ENCODE results near the gene DRC7.

The DRC7 gene

DNA sequence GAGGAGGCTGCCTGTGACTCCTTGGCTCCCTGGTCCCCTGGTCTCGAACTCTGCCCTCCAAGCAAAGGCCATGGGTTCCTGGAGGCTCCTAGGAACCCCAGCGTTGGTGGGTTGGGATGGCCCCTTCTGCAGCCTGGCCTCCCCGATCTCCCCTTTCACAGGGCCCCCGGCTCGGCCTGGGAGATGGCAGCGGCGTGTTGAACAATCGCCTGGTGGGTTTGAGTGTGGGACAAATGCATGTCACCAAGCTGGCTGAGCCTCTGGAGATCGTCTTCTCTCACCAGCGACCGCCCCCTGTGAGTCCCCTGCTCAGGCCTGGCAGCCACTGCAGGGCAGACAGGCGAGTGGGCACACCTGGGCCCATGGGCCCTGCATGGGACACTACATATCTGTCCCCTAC lies 15.6 kb upstream of the DRC7 start:
- no peak for DNase-seq

- no peak for DNase-seq
Measured at GRCh38 chr16:57679767-57680482, 14.7 kb upstream of the DRC7 start.

GRCh38 chr16:57680842-57681375 lies 13.7 kb upstream of the DRC7 start:
- no peak for DNase-seq

DNA sequence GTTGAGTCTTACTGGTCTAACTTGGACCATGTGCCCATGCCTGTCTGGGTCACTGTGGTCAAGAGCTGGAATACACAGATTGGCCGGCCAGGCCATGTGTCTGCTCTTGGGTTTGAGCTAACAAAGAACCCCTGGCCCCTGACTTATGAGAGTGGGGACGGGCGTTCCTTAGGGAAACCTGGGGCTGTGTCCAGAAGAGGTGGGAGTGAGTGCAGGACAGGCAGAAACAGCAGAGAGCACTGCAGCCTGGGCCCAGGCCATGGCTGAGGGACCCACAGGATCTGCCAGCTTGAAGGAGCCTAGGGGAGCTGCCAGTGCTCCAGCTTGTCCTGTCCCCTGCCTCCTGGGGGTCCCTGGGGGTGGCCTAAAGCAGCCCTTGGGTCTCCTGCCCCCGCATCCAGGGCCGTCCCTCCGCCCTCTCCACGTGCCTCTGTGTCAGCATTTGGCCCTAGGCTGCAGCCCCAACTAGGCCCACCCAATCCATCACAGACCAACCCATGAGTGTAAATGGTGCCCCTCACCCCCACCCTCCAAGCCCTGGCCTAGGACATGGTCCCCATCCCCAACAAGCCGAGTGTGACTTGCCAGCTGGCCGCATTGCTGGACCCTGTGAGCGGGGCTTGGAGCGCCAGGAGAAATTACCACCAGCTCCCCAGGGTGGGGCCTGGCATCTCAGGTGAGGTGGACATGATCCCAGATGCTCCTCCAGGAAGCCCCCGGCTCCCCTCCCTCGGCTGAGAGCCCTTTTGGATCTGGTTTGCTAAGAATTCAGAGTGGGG lies 12.5 kb upstream of the DRC7 start:
- no peak for DNase-seq

DNA sequence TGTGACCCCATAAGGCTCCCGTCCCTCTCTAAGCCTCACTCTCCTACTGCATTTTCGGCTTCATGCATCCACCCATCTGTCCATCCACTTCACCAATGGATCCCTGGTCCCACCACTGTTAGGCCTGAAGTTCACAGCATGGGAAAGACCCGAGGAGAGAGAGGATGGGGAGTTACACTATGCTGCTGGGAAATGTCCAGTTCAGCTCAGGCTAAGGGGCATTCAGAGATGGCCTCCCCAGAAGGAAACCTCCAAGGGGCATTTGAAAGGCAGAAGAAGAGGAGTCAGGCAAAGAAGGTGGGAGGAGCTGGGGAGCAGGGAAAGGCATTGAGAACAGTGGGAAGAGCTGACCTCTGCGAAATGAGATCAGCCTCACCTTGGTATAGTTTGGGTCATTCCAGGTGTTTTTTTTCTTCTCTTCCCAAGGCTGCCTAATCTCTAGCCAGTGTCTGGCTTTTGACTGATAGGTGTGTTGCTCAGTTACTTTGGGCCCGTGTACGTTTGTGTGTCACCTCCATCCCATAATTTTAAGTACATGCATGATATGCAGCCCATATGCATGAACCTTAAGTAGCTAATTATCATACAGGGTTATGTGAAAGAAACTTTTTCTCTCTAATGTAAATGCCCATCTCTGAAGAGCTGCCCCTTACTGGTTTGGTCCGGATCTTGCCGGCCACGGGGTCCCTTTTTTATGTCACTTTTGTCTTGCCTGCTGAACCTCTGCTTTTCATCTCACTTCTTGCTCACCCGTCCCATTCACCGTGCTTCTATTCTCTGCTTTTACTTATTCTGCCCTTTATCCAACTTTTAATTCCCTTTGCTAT lies 11.6 kb upstream of the DRC7 start:
- no peak for DNase-seq

DNA sequence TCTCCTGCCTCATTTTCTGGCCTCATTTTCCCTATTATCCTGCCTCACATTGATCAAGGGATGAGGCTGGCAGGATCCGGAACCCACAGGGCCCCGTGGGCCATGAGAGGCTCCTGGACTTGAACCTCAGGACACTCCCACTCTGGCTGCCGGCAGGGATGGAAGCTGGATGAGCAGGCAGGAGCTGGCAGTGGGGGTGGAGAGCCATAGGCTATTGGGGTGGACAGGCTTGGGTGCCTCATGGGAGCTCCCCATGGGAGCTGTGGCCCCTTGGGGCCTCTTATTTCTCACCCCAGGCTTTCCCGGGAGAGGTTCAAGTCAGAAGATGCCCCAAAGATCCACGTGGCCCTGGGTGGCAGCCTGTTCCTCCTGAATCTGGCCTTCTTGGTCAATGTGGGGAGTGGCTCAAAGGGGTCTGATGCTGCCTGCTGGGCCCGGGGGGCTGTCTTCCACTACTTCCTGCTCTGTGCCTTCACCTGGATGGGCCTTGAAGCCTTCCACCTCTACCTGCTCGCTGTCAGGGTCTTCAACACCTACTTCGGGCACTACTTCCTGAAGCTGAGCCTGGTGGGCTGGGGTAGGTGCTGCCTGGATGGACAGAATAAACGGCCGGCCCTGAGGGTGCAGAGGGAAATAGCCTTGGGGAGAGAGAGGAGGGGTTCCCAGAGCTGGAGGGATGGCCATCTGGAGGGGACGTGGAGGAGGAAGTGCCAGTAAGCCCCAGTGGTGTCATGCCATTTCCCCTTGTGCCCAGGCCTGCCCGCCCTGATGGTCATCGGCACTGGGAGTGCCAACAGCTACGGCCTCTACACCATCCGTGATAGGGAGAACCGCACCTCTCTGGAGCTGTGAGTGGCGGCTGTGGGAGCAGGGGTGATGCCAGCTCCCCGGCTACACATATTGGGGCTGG lies 10.7 kb upstream of the DRC7 start:
- no peak for DNase-seq

- DNase-seq, result no peak
Measured at GRCh38 chr16:57684626-57685358, 9.8 kb upstream of the DRC7 start.

DNA sequence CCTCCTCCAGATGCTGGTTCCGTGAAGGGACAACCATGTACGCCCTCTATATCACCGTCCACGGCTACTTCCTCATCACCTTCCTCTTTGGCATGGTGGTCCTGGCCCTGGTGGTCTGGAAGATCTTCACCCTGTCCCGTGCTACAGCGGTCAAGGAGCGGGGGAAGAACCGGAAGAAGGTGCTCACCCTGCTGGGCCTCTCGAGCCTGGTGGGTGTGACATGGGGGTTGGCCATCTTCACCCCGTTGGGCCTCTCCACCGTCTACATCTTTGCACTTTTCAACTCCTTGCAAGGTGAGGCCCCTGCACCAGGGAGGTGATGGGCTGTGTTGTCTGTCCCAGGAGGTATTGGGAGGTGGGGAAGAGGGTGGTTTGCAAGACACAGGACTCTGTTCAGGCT lies 9.0 kb upstream of the DRC7 start:
- DNase-seq, result no peak

- no peak for DNase-seq
Measured at GRCh38 chr16:57686577-57686976, 8.0 kb upstream of the DRC7 start.

GRCh38 chr16:57687363-57687929 lies 7.2 kb upstream of the DRC7 start:
- DNase-seq, result no peak

DNA sequence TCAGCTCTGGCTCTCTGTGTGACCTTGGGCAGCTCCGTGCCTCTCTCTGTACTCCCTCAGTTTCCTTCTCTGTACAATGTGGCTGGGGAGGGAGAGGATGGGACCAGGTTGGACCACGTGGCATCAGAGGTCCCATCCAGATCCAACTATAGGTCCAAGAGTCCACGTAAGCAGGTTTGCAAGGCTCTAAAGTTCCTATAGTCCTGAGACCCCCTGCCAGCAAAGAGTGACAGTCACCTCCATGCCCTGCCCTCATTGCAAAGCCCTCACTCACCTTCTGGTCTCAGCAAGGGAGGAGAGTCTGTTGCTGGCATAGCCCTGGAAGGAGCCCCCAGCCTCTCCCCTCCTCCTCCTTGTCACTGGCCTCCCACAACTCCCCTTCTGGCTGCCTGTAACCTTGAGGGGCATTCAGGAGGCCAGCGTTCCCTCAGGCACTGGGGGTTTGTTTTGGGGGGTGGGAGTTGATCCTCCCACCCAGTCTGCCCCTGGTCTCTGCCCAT lies 6.1 kb upstream of the DRC7 start:
- DNase-seq, result no peak

DNA sequence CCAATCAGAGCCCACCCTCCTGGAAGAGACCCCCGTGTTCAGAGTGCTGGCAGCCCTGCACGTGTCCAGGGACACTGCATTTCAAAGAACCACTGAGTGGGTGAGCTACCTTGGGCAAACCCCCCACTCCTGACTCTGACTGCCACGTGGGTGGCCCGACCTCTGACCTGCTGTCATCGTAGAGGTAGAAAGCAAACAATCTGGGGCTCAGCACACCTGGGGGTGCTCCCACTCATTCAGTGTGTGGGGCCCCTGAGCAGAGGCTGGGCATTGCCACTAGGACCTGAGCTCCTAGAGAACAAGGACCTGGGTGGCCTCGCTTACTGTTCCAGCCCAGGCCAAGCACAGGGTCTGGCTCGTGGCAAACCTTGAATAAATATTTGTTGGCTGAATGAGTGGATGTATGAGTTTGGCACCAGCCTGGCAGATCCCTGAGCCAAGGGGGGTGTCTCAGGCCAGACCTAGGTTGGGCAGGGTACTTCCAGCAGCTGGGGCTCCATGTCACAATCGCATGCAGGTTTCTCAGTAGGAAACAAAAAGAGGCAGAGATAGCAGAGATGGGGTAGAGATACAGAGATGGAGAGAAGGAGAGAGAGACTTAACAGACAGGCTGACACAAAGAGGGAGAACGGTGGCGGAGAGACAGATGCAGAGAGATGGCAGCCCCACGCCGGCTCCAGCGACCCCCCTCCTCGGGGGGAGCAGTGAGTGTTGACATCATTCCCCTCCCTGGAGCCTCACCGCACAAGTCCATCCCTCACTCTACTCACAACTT lies 5.4 kb upstream of the DRC7 start:
- no peak for DNase-seq

DNA sequence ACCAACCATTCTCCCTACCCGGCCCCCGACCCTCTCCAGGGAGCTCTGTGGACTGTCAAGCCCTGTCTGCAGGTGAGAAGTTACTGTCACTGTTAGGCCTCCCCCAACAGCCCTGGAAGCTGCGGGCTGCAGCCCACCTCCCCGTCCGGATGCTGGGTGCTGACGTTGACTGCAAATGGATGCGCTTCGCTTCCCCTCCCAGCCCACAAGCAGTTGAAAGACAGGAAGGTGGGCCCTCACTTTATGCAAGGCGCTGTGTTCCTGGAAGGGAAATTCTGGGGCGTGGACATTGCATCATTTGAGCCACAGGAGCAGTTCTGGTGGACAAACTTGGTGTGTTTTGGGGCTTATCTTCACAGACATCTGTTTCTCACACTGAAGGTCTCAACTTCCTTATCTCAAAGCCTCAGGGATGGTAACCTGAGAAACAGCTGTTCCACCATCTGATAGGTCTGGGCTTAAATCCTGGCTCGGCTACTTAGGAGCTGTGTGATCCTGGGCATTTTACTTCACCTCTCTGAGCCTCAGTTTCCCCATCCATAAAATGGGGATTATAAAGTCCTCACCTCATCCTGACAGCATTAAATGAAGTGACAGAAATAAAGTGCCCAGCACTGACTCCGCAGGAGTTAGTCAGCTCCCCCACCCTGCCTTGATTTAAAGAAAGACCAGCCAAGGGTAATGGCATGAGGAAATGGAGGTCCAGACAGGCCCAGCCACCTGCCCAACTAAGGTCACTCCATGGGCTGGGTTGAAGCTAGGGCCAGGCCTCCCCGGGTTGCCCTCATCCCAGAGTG lies 4.6 kb upstream of the DRC7 start:
- no peak for DNase-seq

- no peak for DNase-seq
Measured at GRCh38 chr16:57690782-57691471, 3.7 kb upstream of the DRC7 start.

- no peak for DNase-seq
Measured at GRCh38 chr16:57692636-57693035, 2.0 kb upstream of the DRC7 start.

DNA sequence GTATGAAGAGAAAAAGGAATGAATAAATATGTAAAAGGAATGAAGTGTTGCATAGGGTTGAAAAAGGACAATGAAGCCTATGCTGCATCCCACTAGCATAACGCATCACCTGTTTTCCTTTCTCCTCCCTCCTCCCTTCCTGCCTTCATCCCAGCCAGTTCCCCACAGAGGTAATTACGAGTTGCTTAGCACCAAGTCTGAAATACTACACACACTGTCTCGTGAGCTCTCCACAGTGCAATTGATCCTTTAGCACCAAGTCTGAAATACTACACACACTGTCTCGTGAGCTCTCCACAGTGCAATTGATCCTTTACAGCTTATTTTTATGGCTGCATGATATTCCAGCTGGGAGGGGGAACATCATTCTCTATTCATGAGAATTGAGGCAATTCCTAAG lies 1.1 kb upstream of the DRC7 start:
- DNase-seq, result no peak

GRCh38 chr16:57694231-57694724 lies 328 bp upstream of the DRC7 start:
- no peak for DNase-seq

- no peak for DNase-seq
Measured at GRCh38 chr16:57695680-57696069, 1.1 kb downstream of the DRC7 start.

DNA sequence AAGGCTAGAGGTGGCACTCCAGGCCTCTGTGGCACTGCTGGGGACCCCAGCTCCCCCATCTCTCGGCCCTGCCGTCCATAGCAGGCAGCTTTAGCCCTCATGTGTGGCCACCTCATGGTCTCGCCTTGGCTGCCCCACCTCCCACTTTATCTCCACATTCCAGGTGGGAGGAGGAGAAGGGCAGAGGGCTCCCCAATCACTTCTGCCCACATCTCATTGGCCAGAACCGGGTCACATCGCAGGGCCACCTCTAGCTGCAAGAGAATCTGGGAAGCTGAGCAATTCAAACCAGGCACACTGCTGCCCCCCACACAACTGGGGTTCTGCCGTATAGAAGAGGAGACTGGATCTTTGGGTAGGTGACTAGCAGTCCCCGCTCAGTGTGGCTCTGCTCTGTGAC lies 1.6 kb downstream of the DRC7 start:
- DNase-seq, result no peak

Data from activated CD4-positive, alpha-beta T cell treated with anti-CD3 and anti-CD28 coated beads, Interleukin-2, amount 50 U/mL, for 1 hour (primary cell).